Heart left ventricle (tissue), 16 donors: Measurements from ENCODE around the gene PHF3. TPM values are rescaled to one million over a fixed set of nuclear protein-coding genes. Genes with fewer than 3 reads are reported as not detected.

ENCODE experiments used
- ATAC-seq, 4 donors: fragments of 200-7000 bp; cut with Tn5 transposase; one replicate each; pipeline ENCODE4 v1.9.1; 2020 to 2022; ENCODE audit warnings: moderate library complexity in 4 of 4, mild to moderate bottlenecking in 3 of 4, moderate number of reproducible peaks in 1 of 4
- DNase-seq, 5 donors: peaks; one replicate each; pipeline ENCODE4 v3.0.0-alpha.2; 2020
- H3K27ac ChIP-seq, 12 donors: fragments of 200-600 bp; sonication (generic) in 4 of 12; one replicate each; pipeline versions ENCODE4 v1.5.0 to v1.8.0; 2016 to 2022; ENCODE audit warnings: mild to moderate bottlenecking in 2 of 12
- H3K27me3 ChIP-seq, 9 donors: fragments of 200-600 bp; sonication (generic) in 2 of 9; one replicate each; pipeline versions ENCODE4 v1.5.1 to v1.8.0; 2016 to 2022; ENCODE audit warnings: mild to moderate bottlenecking in 3 of 9
- H3K36me3 ChIP-seq, 9 donors: fragments of 200-600 bp; sonication (generic) in 2 of 9; one replicate each; pipeline versions ENCODE4 v1.5.0 to v1.8.0; 2018 to 2022; ENCODE audit warnings: mild to moderate bottlenecking in 2 of 9
- H3K4me1 ChIP-seq, 12 donors: fragments of 200-600 bp; sonication (generic) in 4 of 12; one replicate each; pipeline versions ENCODE4 v1.5.0 to v1.8.0; 2016 to 2022; ENCODE audit warnings: mild to moderate bottlenecking in 3 of 12
- H3K4me3 ChIP-seq, 12 donors: fragments of 200-600 bp; sonication (generic) in 4 of 12; one replicate each; pipeline versions ENCODE4 v1.5.0 to v1.8.0; 2017 to 2022; ENCODE audit warnings: mild to moderate bottlenecking in 9 of 12, moderate library complexity in 4 of 12
- H3K9me3 ChIP-seq, 12 donors: fragments of 200-600 bp; sonication (generic) in 4 of 12; one replicate each; pipeline versions ENCODE4 v1.5.0 to v1.8.0; 2016 to 2022; ENCODE audit warnings: mild to moderate bottlenecking in 1 of 12
- POLR2A ChIP-seq, 2 donors: fragments of 450-650 bp; IDR thresholded peaks; one replicate each; pipeline ENCODE4 v1.6.1; 2017; ENCODE audit warnings: antibody characterized with exemption in 2 of 2, mild to moderate bottlenecking in 2 of 2, moderate library complexity in 2 of 2
- WGBS, 4 donors: extraction: QIAGEN DNeasy Blood & Tissue Kit in 2 of 4; methylation state at CpG; one replicate each; pipeline versions ENCODE4 v1.1.5 to v1.1.7; 2013 to 2018; 5-methylcytosine and 5-hydroxymethylcytosine counted together
- intact Hi-C, 10 donors: fragments of 100-400 bp; cut with DNase I; formaldehyde crosslinking; loops; one replicate each; pipeline versions ENCODE4 v1.11.1 to v1.14.2; 2022
- polyA plus RNA-seq, 2 donors: library from polyadenylated mRNA; stranded (reverse); fragments of 200-250 nt; gene quantifications; one replicate each; pipeline ENCODE4 v1.2.3, GENCODE V29; 2013
- total RNA-seq, 9 donors: library from RNA; depleted of rRNA in 2 of 9; stranded (reverse); fragments of >200 nt in 2 of 9; fragmentation: NEBNext Ultra II Directional in 3 of 9; extraction: Animal tissue kit (Norgen Biotek cat#: 25700) in 3 of 9; gene quantifications; one replicate each; pipeline versions ENCODE4 v1.1.0 to v1.2.4, GENCODE V29; 2016 to 2023
- TF ChIP-seq, protein P1 (sequence below), 12 donors: fragments of 200-600 bp; sonication (generic) in 4 of 12; IDR thresholded peaks; one replicate each; pipeline versions ENCODE4 v1.5.0 to v1.8.0; 2018 to 2022; ENCODE audit warnings: antibody characterized with exemption in 12 of 12, mild to moderate bottlenecking in 5 of 12
- donor health status: ischemic (EF 13 %, LVEDD 7.1; RV severe dilation, severe dysfunction).
- donor health status: healthy with polysubstance abuse.
- donor health status: DM: no; HTN: yes; CAD: no.
- donor health status: DM: no; HTN: no; CAD: no.
- donor health status: ischemic (EF 25% LVEDD 6.9; RV normal size, moderate dysfunction).
- donor health status: ischemic (EF 25% LVEDD 5.7; RV mildly dilated, moderate dysfunction).
- donor health status: healthy.
- donor health status: DM: yes; HTN: yes; CAD: no.
- donor health status: ischemic (EF 35%, LVEDD 5.7; RV mildly dilated, moderate dysfunction).
- donor health status: nonischemic (EF 11% LVEDD 7.7; RV severe dilation, severe dysfunction).
- donor health status: DM: yes; HTN: yes; CAD: no.
- donor health status: PGD.
- donor health status: ischemic (EF 29% LVEDD 5.4; RV normal size, mild dysfunction).
- donor health status: nonischemic (EF 23%, LVEDD 6.1; RV moderate dilation, normal function).

The PHF3 gene
- total and polyA plus RNA-seq, 11 donors = 5.3 to 53.5 (median 34.0) TPM

- Histone ChIP-seq H3K4me3 (no peak overlapping the region), H3K27ac (no peak overlapping the region), H3K4me1 (no peaks in the 10 kb centered on the region), H3K9me3 (no peaks in the 10 kb centered on the region), H3K27me3 (no peaks in the 10 kb centered on the region), H3K36me3 (peaks cover 0 to 100% (median 73%) of the 10 kb centered on the region in 9 donors)
- no peak for ATAC-seq
- TF ChIP-seq POLR2A (IDR thresholded peaks at IDR 0.05) = no peak
- TF ChIP-seq, protein P1, sequence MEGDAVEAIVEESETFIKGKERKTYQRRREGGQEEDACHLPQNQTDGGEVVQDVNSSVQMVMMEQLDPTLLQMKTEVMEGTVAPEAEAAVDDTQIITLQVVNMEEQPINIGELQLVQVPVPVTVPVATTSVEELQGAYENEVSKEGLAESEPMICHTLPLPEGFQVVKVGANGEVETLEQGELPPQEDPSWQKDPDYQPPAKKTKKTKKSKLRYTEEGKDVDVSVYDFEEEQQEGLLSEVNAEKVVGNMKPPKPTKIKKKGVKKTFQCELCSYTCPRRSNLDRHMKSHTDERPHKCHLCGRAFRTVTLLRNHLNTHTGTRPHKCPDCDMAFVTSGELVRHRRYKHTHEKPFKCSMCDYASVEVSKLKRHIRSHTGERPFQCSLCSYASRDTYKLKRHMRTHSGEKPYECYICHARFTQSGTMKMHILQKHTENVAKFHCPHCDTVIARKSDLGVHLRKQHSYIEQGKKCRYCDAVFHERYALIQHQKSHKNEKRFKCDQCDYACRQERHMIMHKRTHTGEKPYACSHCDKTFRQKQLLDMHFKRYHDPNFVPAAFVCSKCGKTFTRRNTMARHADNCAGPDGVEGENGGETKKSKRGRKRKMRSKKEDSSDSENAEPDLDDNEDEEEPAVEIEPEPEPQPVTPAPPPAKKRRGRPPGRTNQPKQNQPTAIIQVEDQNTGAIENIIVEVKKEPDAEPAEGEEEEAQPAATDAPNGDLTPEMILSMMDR (IDR thresholded peaks at IDR 0.05) = no peak
- WGBS, 4 donors = 91 to 93% (median 93%) methylated on average over 2 of the region's 2 CpGs
- no peak for DNase-seq
- intact Hi-C loops = loop anchor here in 1 of 10 donors (2.0 kb wide), 1 partner anchor 17 kb away; no protein-coding TSS in a partner anchor
Measured at GRCh38 chr6:63705707-63706106, 70.1 kb downstream of the PHF3 start.

DNA sequence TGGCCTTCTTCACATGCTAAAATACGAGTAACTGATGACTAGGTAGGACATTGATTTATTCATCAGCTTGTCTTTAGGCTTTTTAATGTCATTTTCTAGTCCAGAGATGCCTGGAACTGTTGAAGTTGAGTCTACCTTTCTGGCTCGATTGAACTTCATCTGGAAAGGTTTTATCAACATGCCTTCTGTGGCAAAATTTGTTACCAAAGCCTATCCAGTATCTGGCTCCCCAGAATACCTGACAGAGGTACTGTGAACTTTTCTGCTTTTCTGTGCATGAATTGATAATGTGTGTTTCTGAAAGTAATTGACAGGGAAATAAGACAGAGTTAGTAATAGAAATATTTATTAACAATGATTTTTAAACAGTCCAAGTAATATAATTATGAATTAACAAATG lies 71.0 kb downstream of the PHF3 start:
- H3K36me3 ChIP-seq = peaks cover 0 to 100% (median 73%) of the 10 kb centered on the region in 9 donors

DNA sequence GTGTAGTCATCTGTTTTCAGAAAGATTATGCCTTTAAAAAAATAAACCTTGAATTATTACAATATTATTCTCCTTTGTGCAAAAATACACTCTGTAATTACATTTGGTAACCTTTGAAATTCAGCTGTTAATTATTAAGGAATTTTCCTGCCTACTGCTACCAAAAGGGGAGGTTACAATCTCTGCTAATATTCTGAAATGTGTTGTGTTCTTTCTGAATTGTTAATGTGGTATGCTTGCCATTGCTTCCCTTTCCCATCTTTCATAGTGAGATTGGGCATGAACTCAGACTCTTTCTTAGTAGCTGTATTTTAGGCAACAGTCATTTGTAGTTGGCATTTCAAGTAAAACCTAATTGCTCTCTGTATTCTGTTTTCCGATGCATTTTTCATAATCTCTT lies 73.0 kb downstream of the PHF3 start:
- 95 to 99% (median 96%) methylated on average over 1 of the region's 1 CpG for WGBS, 4 donors
- intact Hi-C loops = no loop called here
- no peaks in the 10 kb centered on the region for H3K9me3 ChIP-seq
- H3K36me3 ChIP-seq = peaks cover 4 to 100% (median 73%) of the 10 kb centered on the region in 9 donors
- H3K27me3 ChIP-seq = no peaks in the 10 kb centered on the region
- H3K4me3 ChIP-seq = no peak overlapping the region
- H3K4me1 ChIP-seq = no peaks in the 10 kb centered on the region
- DNase-seq (no peak), ATAC-seq (no peak)
- no peak overlapping the region for H3K27ac ChIP-seq
- no peak for TF ChIP-seq POLR2A (IDR thresholded peaks at IDR 0.05)
- TF ChIP-seq, protein P1 (IDR thresholded peaks at IDR 0.05) = no peak

More for the DNA sequence above, 71.0 kb downstream of the PHF3 start:
- H3K27me3 ChIP-seq = no peaks in the 10 kb centered on the region
- TF ChIP-seq POLR2A (IDR thresholded peaks at IDR 0.05) = no peak
- TF ChIP-seq, protein P1 (IDR thresholded peaks at IDR 0.05) = no peak
- WGBS, 4 donors = 81 to 89% (median 84%) methylated on average over 2 of the region's 2 CpGs
- ATAC-seq (no peak), DNase-seq (no peak)
- no peaks in the 10 kb centered on the region for H3K4me1 ChIP-seq
- H3K9me3 ChIP-seq = no peaks in the 10 kb centered on the region
- no peak overlapping the region for H3K27ac ChIP-seq
- intact Hi-C loops = loop anchor here in 1 of 10 donors (2.0 kb wide), 1 partner anchor 18 kb away; no protein-coding TSS in a partner anchor
- H3K4me3 ChIP-seq = no peak overlapping the region

DNA sequence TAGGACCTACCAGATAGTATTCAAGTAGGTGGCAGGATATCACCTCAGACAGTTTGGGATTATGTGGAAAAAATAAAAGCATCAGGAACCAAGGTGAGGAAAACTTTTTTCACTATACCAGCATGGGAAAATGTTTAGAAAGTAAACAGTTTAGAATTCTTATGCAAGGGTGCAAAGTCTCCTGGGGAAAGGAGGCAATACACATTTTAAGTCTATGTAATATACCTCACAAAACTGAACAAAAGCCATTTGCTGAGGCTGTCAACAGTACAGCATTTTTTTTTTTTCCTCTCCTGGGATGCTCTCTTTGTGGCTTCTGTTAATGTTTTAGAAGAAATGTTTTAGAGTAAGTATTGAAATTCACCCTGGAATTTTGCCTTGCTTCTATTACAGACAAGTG lies 73.5 kb downstream of the PHF3 start:
- TF ChIP-seq, protein P1 (IDR thresholded peaks at IDR 0.05) = no peak
- no peak for TF ChIP-seq POLR2A (IDR thresholded peaks at IDR 0.05)
- Histone ChIP-seq H3K4me3 (no peak overlapping the region), H3K9me3 (no peaks in the 10 kb centered on the region), H3K4me1 (no peaks in the 10 kb centered on the region), H3K27me3 (no peaks in the 10 kb centered on the region), H3K27ac (no peak overlapping the region), H3K36me3 (peaks cover 4 to 100% (median 73%) of the 10 kb centered on the region in 9 donors)
- intact Hi-C loops = no loop called here
- no peak for ATAC-seq
- DNase-seq = no peak
